SK-N-SH (cell line): ENCODE results near the gene RD3L. TPM values are rescaled to one million over a fixed set of nuclear protein-coding genes. Genes with fewer than 3 reads are reported as not detected.

Experiments
- CTCF ChIA-PET: fragments of 300-600, 350-600 bp; formaldehyde crosslinking; extraction: SDS; loops from one replicate; lab custom pipeline; 2021; lab: Yijun Ruan, JAX
- POLR2A ChIA-PET: fragments of 350-600 bp; sonication (Branson Sonifier 250); formaldehyde crosslinking; extraction: SDS; loops from one replicate; lab custom pipeline; 2020; ENCODE audit warnings: antibody characterized with exemption, inconsistent platforms; lab: Yijun Ruan, JAX
- DNase-seq: peaks from one replicate; pipeline ENCODE4 v3.0.0; 2012
- H2AFZ ChIP-seq: fragments of 200-600 bp; sonication (generic); 2 replicates; pipeline ENCODE4 v1.8.1; 2016; ENCODE audit warnings: antibody characterized with exemption, mild to moderate bottlenecking, low read depth
- H3F3A ChIP-seq: fragments of 200-600 bp; sonication (generic); replicated peaks from 2 replicates; pipeline ENCODE3; 2016; ENCODE audit warnings: antibody characterized with exemption, mild to moderate bottlenecking; ENCODE audit not compliant: insufficient read depth
- H3K27ac ChIP-seq, 2 experiments: fragments of 200-500 bp in 1 of 2; fragments of 200-600 bp in 1 of 2; sonication (Bioruptor generic) in 1 of 2; sonication (generic), shearing (Covaris generic) in 1 of 2; 2 replicates each; pipeline versions ENCODE4 v1.5.1 to v1.6.1; 2014 to 2016; ENCODE audit warnings: low read depth in 2 of 2, inconsistent platforms in 1 of 2, low read length in 1 of 2, mild to moderate bottlenecking in 1 of 2, mixed read lengths in 1 of 2
- H3K27me3 ChIP-seq: fragments of 200-600 bp; sonication (generic), shearing (Covaris generic); 2 replicates; pipeline ENCODE4 v1.6.1; 2016; ENCODE audit warnings: mixed run types; ENCODE audit not compliant: insufficient read depth
- H3K36me3 ChIP-seq, 2 experiments: fragments of 200-500 bp in 1 of 2; fragments of 200-600 bp in 1 of 2; sonication (Bioruptor generic) in 1 of 2; sonication (generic) in 1 of 2; replicated peaks in 1 of 2; 2 replicates each; pipeline versions ENCODE3 to v1.5.1; 2014 to 2016; ENCODE audit warnings: low read length in 1 of 2, mild to moderate bottlenecking in 1 of 2; ENCODE audit not compliant: insufficient read depth in 2 of 2, control insufficient read depth in 1 of 2
- H3K4me1 ChIP-seq, 2 experiments: fragments of 200-500 bp in 1 of 2; fragments of 200-600 bp in 1 of 2; sonication (Bioruptor generic) in 1 of 2; sonication (generic), shearing (Covaris generic) in 1 of 2; 2 replicates each; pipeline versions ENCODE4 v1.5.1 to v1.6.1; 2014 to 2016; ENCODE audit warnings: low read depth in 1 of 2, low read length in 1 of 2, mixed run types in 1 of 2; ENCODE audit not compliant: insufficient read depth in 2 of 2, control insufficient read depth in 1 of 2
- H3K4me2 ChIP-seq: fragments of 200-600 bp; sonication (generic), shearing (Covaris generic); 2 replicates; pipeline ENCODE4 v1.6.1; 2017; ENCODE audit warnings: mixed run types
- H3K4me3 ChIP-seq, 2 experiments: fragments of 200-500 bp in 1 of 2; fragments of 200-600 bp in 1 of 2; sonication (Bioruptor generic) in 1 of 2; sonication (generic), shearing (Covaris generic) in 1 of 2; 2 replicates each; pipeline versions ENCODE4 v1.5.1 to v1.8.1; 2014 to 2016; ENCODE audit warnings: low read depth in 2 of 2, inconsistent platforms in 1 of 2, low read length in 1 of 2, mild to moderate bottlenecking in 1 of 2, mixed read lengths in 1 of 2, moderate library complexity in 1 of 2
- H3K79me2 ChIP-seq: fragments of 200-600 bp; sonication (generic); 2 replicates; pipeline ENCODE4 v1.8.1; 2017; ENCODE audit warnings: mild to moderate bottlenecking; ENCODE audit not compliant: insufficient read depth
- H3K9ac ChIP-seq: fragments of 200-600 bp; sonication (generic); 2 replicates; pipeline ENCODE4 v1.6.1; 2017; ENCODE audit warnings: mixed run types
- H3K9me2 ChIP-seq: fragments of 200-600 bp; sonication (generic); 2 replicates; pipeline ENCODE4 v1.6.1; 2017; ENCODE audit warnings: mixed run types
- H3K9me3 ChIP-seq: fragments of 200-600 bp; sonication (generic); 2 replicates; pipeline ENCODE4 v1.6.1; 2017; ENCODE audit warnings: mixed run types, mild to moderate bottlenecking, moderate library complexity
- H4K20me1 ChIP-seq: fragments of 200-600 bp; sonication (generic); 2 replicates; pipeline ENCODE4 v1.6.1; 2017; ENCODE audit warnings: mild to moderate bottlenecking, mixed run types; ENCODE audit not compliant: insufficient read depth
- CHD2 ChIP-seq: fragments of 150-350 bp; IDR thresholded peaks from 2 replicates; pipeline ENCODE4 v1.6.1; 2018; ENCODE audit warnings: low read length; ENCODE audit not compliant: partially characterized antibody
- FOSL2 ChIP-seq: IDR thresholded peaks from 2 replicates; pipeline ENCODE4 v1.4.0; 2012; ENCODE audit warnings: low read depth, mild to moderate bottlenecking, moderate library complexity, borderline replicate concordance
- FOXJ3 ChIP-seq: sonication (generic); formaldehyde crosslinking; IDR thresholded peaks from 2 replicates; pipeline ENCODE4 v1.5.1; 2020; ENCODE audit warnings: mild to moderate bottlenecking, missing genetic modification reagents
- GABPA ChIP-seq: IDR thresholded peaks from 2 replicates; pipeline ENCODE4 v1.4.0; 2012; ENCODE audit warnings: low read depth, mild to moderate bottlenecking
- GATA2 ChIP-seq: sonication (generic); formaldehyde crosslinking; IDR thresholded peaks from 2 replicates; pipeline ENCODE4 v1.5.0; 2020; ENCODE audit warnings: mild to moderate bottlenecking, missing genetic modification reagents
- MEF2A ChIP-seq: IDR thresholded peaks from 2 replicates; pipeline ENCODE4 v1.4.0; 2012; ENCODE audit warnings: low read depth, borderline replicate concordance
- NRF1 ChIP-seq: IDR thresholded peaks from 2 replicates; pipeline ENCODE4 v1.6.1; 2012; ENCODE audit warnings: low read depth, mild to moderate bottlenecking, low read length
- POLR2AphosphoS5 ChIP-seq: IDR thresholded peaks from 2 replicates; pipeline ENCODE4 v1.6.1; 2012; ENCODE audit warnings: low read depth, low read length
- RCOR1 ChIP-seq: fragments of 150-350 bp; IDR thresholded peaks from 2 replicates; pipeline ENCODE4 v1.6.1; 2017; ENCODE audit warnings: antibody characterized with exemption, low read length
- RFX5 ChIP-seq: IDR thresholded peaks from 2 replicates; pipeline ENCODE4 v1.6.1; 2012; ENCODE audit warnings: mild to moderate bottlenecking, improper control_type of control experiment, low read length
- RXRA ChIP-seq: IDR thresholded peaks from 2 replicates; pipeline ENCODE4 v1.4.0; 2012; ENCODE audit warnings: low read depth, mild to moderate bottlenecking, borderline replicate concordance
- SIN3A ChIP-seq: IDR thresholded peaks from 2 replicates; pipeline ENCODE4 v1.6.1; 2012; ENCODE audit warnings: low read depth, mild to moderate bottlenecking, low read length, moderate library complexity, borderline replicate concordance
- TAF1 ChIP-seq: IDR thresholded peaks from 2 replicates; pipeline ENCODE4 v1.6.1; 2012; ENCODE audit warnings: low read depth, mild to moderate bottlenecking, low read length, moderate library complexity, borderline replicate concordance
- TCF12 ChIP-seq: IDR thresholded peaks from 2 replicates; pipeline ENCODE4 v1.4.0; 2012
- TEAD4 ChIP-seq: IDR thresholded peaks from 2 replicates; pipeline ENCODE4 v1.4.0; 2012; ENCODE audit warnings: mild to moderate bottlenecking, borderline replicate concordance; ENCODE audit not compliant: insufficient read depth
- USF1 ChIP-seq: IDR thresholded peaks from 2 replicates; pipeline ENCODE4 v1.4.0; 2012; ENCODE audit warnings: low read depth, borderline replicate concordance
- WGBS: methylation state at CpG from one replicate; pipeline ENCODE4 v1.1.6; 2017; ENCODE audit warnings: low lambda C conversion rate; 5-methylcytosine and 5-hydroxymethylcytosine counted together
- polyA plus RNA-seq, 3 experiments: library from polyadenylated mRNA; depleted of rRNA; stranded (reverse); fragments of >200 nt; gene quantifications; 2 replicates each; pipeline ENCODE4 v1.2.3, GENCODE V29; 2012
- TF ChIP-seq, protein P1 (sequence below): IDR thresholded peaks from 2 replicates; pipeline ENCODE4 v1.4.0; 2012; ENCODE audit warnings: low read depth, borderline replicate concordance

RD3L gene
- polyA plus RNA-seq, 1 of the 3 experiments (the other 2 are of a cell fraction): not detected

DNA sequence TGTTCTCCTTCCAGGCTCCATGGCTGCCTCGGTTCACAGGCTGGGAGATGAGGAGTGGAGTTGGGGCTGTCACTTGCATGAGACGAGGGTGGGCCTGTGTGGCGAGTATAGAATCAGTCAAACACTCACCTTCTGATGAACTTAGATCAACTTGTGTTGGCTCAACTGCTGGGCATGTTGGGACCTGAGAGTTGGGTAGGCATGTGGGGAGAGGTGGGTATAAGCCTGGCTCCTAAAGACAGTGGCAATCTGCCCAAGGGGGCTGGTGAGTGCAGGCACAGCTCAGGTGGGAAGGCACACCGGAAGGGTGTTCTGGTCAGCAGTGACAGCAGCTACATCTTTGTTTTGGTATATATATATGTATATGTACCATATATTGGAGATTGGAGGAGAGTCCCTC is 44.1 kb downstream of the RD3L start:
- DNase-seq: no peak
- Histone ChIP-seq H3K4me2 (no peak overlapping the region), H3K79me2 (no peaks in the 10 kb centered on the region), H3K27ac (no peak overlapping the region), H3K36me3 (no peaks in the 10 kb centered on the region), H3K4me1 (no peaks in the 10 kb centered on the region), H3K9me3 (no peaks in the 10 kb centered on the region), H3K9ac (no peak overlapping the region), H2AFZ (no peak overlapping the region), H3K27me3 (no peaks in the 10 kb centered on the region), H3K9me2 (no peaks in the 10 kb centered on the region), H3K4me3 (no peak overlapping the region), H3F3A (no peaks in the 10 kb centered on the region), H4K20me1 (no peaks in the 10 kb centered on the region)
- ChIA-PET CTCF (interaction anchor here (1.2 to 2.0 kb wide), 3 partner anchors 12 to 137 kb away, joined by 3 to 6 read pairs (median 5); no protein-coding TSS in a partner anchor), POLR2A (no interaction called here)
- WGBS: 88% methylated on average over 3 of the region's 4 CpGs
- TF ChIP-seq TCF12 (no peak), USF1 (no peak), RXRA (no peak), TAF1 (no peak), MEF2A (no peak), FOSL2 (no peak), GABPA (no peak)
- TF ChIP-seq, protein P1, sequence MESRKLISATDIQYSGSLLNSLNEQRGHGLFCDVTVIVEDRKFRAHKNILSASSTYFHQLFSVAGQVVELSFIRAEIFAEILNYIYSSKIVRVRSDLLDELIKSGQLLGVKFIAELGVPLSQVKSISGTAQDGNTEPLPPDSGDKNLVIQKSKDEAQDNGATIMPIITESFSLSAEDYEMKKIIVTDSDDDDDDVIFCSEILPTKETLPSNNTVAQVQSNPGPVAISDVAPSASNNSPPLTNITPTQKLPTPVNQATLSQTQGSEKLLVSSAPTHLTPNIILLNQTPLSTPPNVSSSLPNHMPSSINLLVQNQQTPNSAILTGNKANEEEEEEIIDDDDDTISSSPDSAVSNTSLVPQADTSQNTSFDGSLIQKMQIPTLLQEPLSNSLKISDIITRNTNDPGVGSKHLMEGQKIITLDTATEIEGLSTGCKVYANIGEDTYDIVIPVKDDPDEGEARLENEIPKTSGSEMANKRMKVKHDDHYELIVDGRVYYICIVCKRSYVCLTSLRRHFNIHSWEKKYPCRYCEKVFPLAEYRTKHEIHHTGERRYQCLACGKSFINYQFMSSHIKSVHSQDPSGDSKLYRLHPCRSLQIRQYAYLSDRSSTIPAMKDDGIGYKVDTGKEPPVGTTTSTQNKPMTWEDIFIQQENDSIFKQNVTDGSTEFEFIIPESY: no peak

GRCh38 chr14:103897075-103897947 is 45.0 kb downstream of the RD3L start:
- no peak overlapping the region for H3K4me3 ChIP-seq
- H3K9me2 ChIP-seq: no peaks in the 10 kb centered on the region
- no peak overlapping the region for H3K4me2 ChIP-seq
- H3K9me3 ChIP-seq: no peaks in the 10 kb centered on the region
- H4K20me1 ChIP-seq: no peaks in the 10 kb centered on the region
- WGBS: 72% methylated on average over 22 of the region's 27 CpGs
- ChIA-PET POLR2A (no interaction called here), CTCF (interaction anchor here (1.3 to 2.0 kb wide), 2 partner anchors 89 to 138 kb away, joined by 3 to 6 read pairs; no protein-coding TSS in a partner anchor)
- H3K36me3 ChIP-seq: no peaks in the 10 kb centered on the region
- H2AFZ ChIP-seq: no peak overlapping the region
- H3K9ac ChIP-seq: no peak overlapping the region
- no peak for DNase-seq
- TF ChIP-seq RFX5 (no peak), TEAD4 (no peak), SIN3A (no peak), FOXJ3 (CRISPR knock-in tag) (no peak), POLR2AphosphoS5 (no peak), CHD2 (no peak), GATA2 (CRISPR knock-in tag) (no peak), TCF12 (no peak), NRF1 (no peak), RCOR1 (no peak)
- H3K4me1 ChIP-seq: no peaks in the 10 kb centered on the region
- no peaks in the 10 kb centered on the region for H3K27me3 ChIP-seq
- H3K27ac ChIP-seq: no peak overlapping the region
- H3K79me2 ChIP-seq: no peaks in the 10 kb centered on the region
- no peaks in the 10 kb centered on the region for H3F3A ChIP-seq
